ENCODE data around the gene ALG6. TPM values are rescaled to one million over a fixed set of nuclear protein-coding genes. Genes with fewer than 3 reads are reported as not detected.
A peak's percentile ranks its signal among the peaks of the same experiment; 100 is the strongest.
"Not testable (repeated sequence)": the region's sequence is repeated elsewhere in the genome, so short reads cannot be mapped to it uniquely, and the experiment has no call there.

Gene ALG6
- polyA plus RNA-seq, 1 donor from 2014 or later = 12.9 TPM

GRCh38 chr1:63324779-63325119 is 42.7 kb upstream of the ALG6 start:
- H3K4me3 Mint-ChIP-seq = peak overlapping the region in 3 of 4 donors; percentile 38 to 82 (median 67)
- H3K4me1 Mint-ChIP-seq = peaks cover 6 to 23% (median 13%) of the 10 kb centered on the region in 3 donors
- peaks cover 2 to 34% (median 7%) of the 10 kb centered on the region in 3 donors for H3K9me3 Mint-ChIP-seq
- peaks cover 64% of the 10 kb centered on the region for H3K27me3 Mint-ChIP-seq
- peak overlapping the region; percentile 77 to 96 (median 86) for H3K27ac Mint-ChIP-seq
- peaks cover 4% of the 10 kb centered on the region for H3K36me3 Mint-ChIP-seq

- Mint-ChIP-seq H3K9me3 (peaks cover 2 to 32% (median 7%) of the 10 kb centered on the region in 3 donors), H3K27me3 (peaks cover 61% of the 10 kb centered on the region), H3K4me1 (peaks cover 6 to 23% (median 13%) of the 10 kb centered on the region in 3 donors), H3K4me3 (peak overlapping the region in 1 of 4 donors; percentile 72), H3K27ac (peak overlapping the region; percentile 77 to 91 (median 86)), H3K36me3 (peaks cover 4% of the 10 kb centered on the region)
These were observed 42.0 kb upstream of the ALG6 start for GRCh38 chr1:63325279-63325985.

- Mint-ChIP-seq H3K9me3 (peaks cover 2 to 36% (median 7%) of the 10 kb centered on the region in 3 donors), H3K4me3 (peak overlapping the region in 2 of 4 donors; percentile 60 to 72), H3K27ac (peak overlapping the region; percentile 72 to 91 (median 77)), H3K27me3 (peaks cover 62% of the 10 kb centered on the region), H3K4me1 (peaks cover 8 to 23% (median 13%) of the 10 kb centered on the region in 3 donors), H3K36me3 (peaks cover 4% of the 10 kb centered on the region)
These were observed 41.3 kb upstream of the ALG6 start for GRCh38 chr1:63326106-63326472.

GRCh38 chr1:63326473-63327380 is 40.7 kb upstream of the ALG6 start:
- Mint-ChIP-seq H3K27ac (peak overlapping the region; percentile 72 to 91 (median 77)), H3K4me3 (peak overlapping the region; percentile 25 to 72 (median 63)), H3K4me1 (peaks cover 5 to 18% (median 8%) of the 10 kb centered on the region in 3 donors), H3K36me3 (peaks cover 2% of the 10 kb centered on the region), H3K27me3 (peaks cover 60% of the 10 kb centered on the region), H3K9me3 (peaks cover under 1 to 30% (median 7%) of the 10 kb centered on the region in 3 donors)

- Mint-ChIP-seq H3K36me3 (peaks cover 1% of the 10 kb centered on the region), H3K27me3 (peaks cover 62% of the 10 kb centered on the region), H3K4me1 (peaks cover 4 to 15% (median 5%) of the 10 kb centered on the region in 3 donors), H3K4me3 (peak overlapping the region in 3 of 4 donors; percentile 56 to 72 (median 56)), H3K27ac (peak overlapping the region; percentile 72 to 87 (median 77)), H3K9me3 (peaks cover 0 to 27% (median 7%) of the 10 kb centered on the region in 3 donors)
These were observed 39.9 kb upstream of the ALG6 start for GRCh38 chr1:63327417-63328054.

GRCh38 chr1:63328122-63328521 is 39.3 kb upstream of the ALG6 start:
- peaks cover 4 to 15% (median 5%) of the 10 kb centered on the region in 3 donors for H3K4me1 Mint-ChIP-seq
- peak overlapping the region in 2 of 4 donors; percentile 56 to 72 for H3K4me3 Mint-ChIP-seq
- peaks cover 1% of the 10 kb centered on the region for H3K36me3 Mint-ChIP-seq
- peaks cover 65% of the 10 kb centered on the region for H3K27me3 Mint-ChIP-seq
- H3K27ac Mint-ChIP-seq = peak overlapping the region in 2 of 3 donors; percentile 72 to 77
- H3K9me3 Mint-ChIP-seq = peaks cover 0 to 27% (median 7%) of the 10 kb centered on the region in 3 donors

- Mint-ChIP-seq H3K4me3 (peak overlapping the region in 1 of 4 donors; percentile 72), H3K36me3 (peaks cover 1% of the 10 kb centered on the region)
These were observed 38.6 kb upstream of the ALG6 start for GRCh38 chr1:63328781-63329180.

GRCh38 chr1:63329621-63330330 is 37.7 kb upstream of the ALG6 start:
- peaks cover 0 to 28% (median 7%) of the 10 kb centered on the region in 3 donors for H3K9me3 Mint-ChIP-seq
- peaks cover 1% of the 10 kb centered on the region for H3K36me3 Mint-ChIP-seq
- H3K27ac Mint-ChIP-seq = peak overlapping the region in 2 of 3 donors; percentile 72 to 90
- H3K27me3 Mint-ChIP-seq = peaks cover 66% of the 10 kb centered on the region
- peak overlapping the region in 2 of 4 donors; percentile 61 to 72 for H3K4me3 Mint-ChIP-seq
- peaks cover 0 to 15% (median 4%) of the 10 kb centered on the region in 3 donors for H3K4me1 Mint-ChIP-seq

More at GRCh38 chr1:63328781-63329180, 38.6 kb upstream of the ALG6 start:
- peaks cover 66% of the 10 kb centered on the region for H3K27me3 Mint-ChIP-seq
- H3K27ac Mint-ChIP-seq = peak overlapping the region in 2 of 3 donors; percentile 72 to 90
- H3K4me1 Mint-ChIP-seq = peaks cover 2 to 15% (median 4%) of the 10 kb centered on the region in 3 donors
- H3K9me3 Mint-ChIP-seq = peaks cover 0 to 27% (median 7%) of the 10 kb centered on the region in 3 donors

- Mint-ChIP-seq H3K4me3 (peak overlapping the region; percentile 25 to 60 (median 38)), H3K4me1 (peaks cover 0 to 15% (median 4%) of the 10 kb centered on the region in 3 donors), H3K9me3 (peaks cover 0 to 26% (median 7%) of the 10 kb centered on the region in 3 donors), H3K36me3 (peaks cover 1% of the 10 kb centered on the region), H3K27ac (peak overlapping the region; percentile 67 to 78 (median 67)), H3K27me3 (peaks cover 72% of the 10 kb centered on the region)
These were observed 37.0 kb upstream of the ALG6 start for GRCh38 chr1:63330331-63330916.

- peaks cover 7% of the 10 kb centered on the region for H3K27me3 Mint-ChIP-seq
- H3K27ac Mint-ChIP-seq = no peak overlapping the region
- H3K4me1 Mint-ChIP-seq = no peaks in the 10 kb centered on the region
- no peaks in the 10 kb centered on the region for H3K9me3 Mint-ChIP-seq
- no peaks in the 10 kb centered on the region for H3K36me3 Mint-ChIP-seq
- H3K4me3 Mint-ChIP-seq = no peak overlapping the region
These were observed 25.0 kb upstream of the ALG6 start for GRCh38 chr1:63342402-63342801.

GRCh38 chr1:63343922-63344321 is 23.5 kb upstream of the ALG6 start:
- Mint-ChIP-seq H3K4me1 (no peaks in the 10 kb centered on the region), H3K36me3 (peaks cover 2% of the 10 kb centered on the region), H3K27me3 (peaks cover 7% of the 10 kb centered on the region), H3K27ac (no peak overlapping the region), H3K4me3 (no peak overlapping the region), H3K9me3 (no peaks in the 10 kb centered on the region)

- no peaks in the 10 kb centered on the region for H3K4me1 Mint-ChIP-seq
- no peak overlapping the region for H3K27ac Mint-ChIP-seq
- H3K36me3 Mint-ChIP-seq = peaks cover 2% of the 10 kb centered on the region
- H3K27me3 Mint-ChIP-seq = peaks cover 13% of the 10 kb centered on the region
- peaks cover 0 to 1% (median 0%) of the 10 kb centered on the region in 3 donors for H3K9me3 Mint-ChIP-seq
- H3K4me3 Mint-ChIP-seq = no peak overlapping the region
These were observed 17.1 kb upstream of the ALG6 start for GRCh38 chr1:63350320-63350719.

- peaks cover 0 to 1% (median 0%) of the 10 kb centered on the region in 3 donors for H3K9me3 Mint-ChIP-seq
- H3K27ac Mint-ChIP-seq = no peak overlapping the region
- H3K4me1 Mint-ChIP-seq = no peaks in the 10 kb centered on the region
- peaks cover 2% of the 10 kb centered on the region for H3K36me3 Mint-ChIP-seq
- H3K27me3 Mint-ChIP-seq = peaks cover 7% of the 10 kb centered on the region
- no peak overlapping the region for H3K4me3 Mint-ChIP-seq
These were observed 14.7 kb upstream of the ALG6 start for GRCh38 chr1:63352736-63353135.

GRCh38 chr1:63356234-63356633 is 11.2 kb upstream of the ALG6 start:
- H3K9me3 Mint-ChIP-seq, H3K36me3 Mint-ChIP-seq, H3K4me3 Mint-ChIP-seq, H3K27me3 Mint-ChIP-seq, H3K27ac Mint-ChIP-seq, H3K4me1 Mint-ChIP-seq: not testable (repeated sequence)
